Activated CD8-positive, alpha-beta T cell treated with anti-CD3 and anti-CD28 coated beads, Interleukin-2, amount 10 ng/mL, durations not matched to agents 7 days and 5 days (primary cell): ENCODE data around the gene CD300H. TPM values are rescaled to one million over a fixed set of nuclear protein-coding genes. Genes with fewer than 3 reads are reported as not detected.

Experiments
- ATAC-seq: fragments of 150-1000 bp; cut with Tn5 transposase; one replicate; pipeline ENCODE4 v1.10.0; 2021; ENCODE audit warnings: moderate library complexity
- CTCF ChIA-PET: fragments of 350-600 bp; sonication (Branson Sonifier 250); formaldehyde crosslinking; loops from one replicate; lab custom pipeline; 2021; ENCODE audit warnings: antibody characterized with exemption; lab: Charles Lee
- POLR2A ChIA-PET: fragments of 350-600 bp; sonication (Branson Sonifier 250); formaldehyde crosslinking; loops from one replicate; lab custom pipeline; 2021; ENCODE audit warnings: antibody characterized with exemption; lab: Charles Lee
- DNase-seq: peaks from one replicate; pipeline ENCODE4 v3.0.0-alpha.2; 2020
- H3K27ac Mint-ChIP-seq: one replicate; pipeline ENCODE4 v1.8.0; 2021; ENCODE audit warnings: mild to moderate bottlenecking, mixed read lengths
- H3K27me3 Mint-ChIP-seq: one replicate; pipeline ENCODE4 v1.8.0; 2021; ENCODE audit warnings: low read depth, mixed read lengths
- H3K36me3 Mint-ChIP-seq: one replicate; pipeline ENCODE4 v1.8.0; 2021; ENCODE audit warnings: low read depth, mixed read lengths
- H3K4me1 Mint-ChIP-seq: one replicate; pipeline ENCODE4 v1.8.0; 2021; ENCODE audit warnings: low read depth, mixed read lengths
- H3K4me3 Mint-ChIP-seq: one replicate; pipeline ENCODE4 v1.8.0; 2021; ENCODE audit warnings: mild to moderate bottlenecking, mixed read lengths
- H3K9me3 Mint-ChIP-seq: one replicate; pipeline ENCODE4 v1.8.0; 2022; ENCODE audit warnings: mixed read lengths; ENCODE audit not compliant: insufficient read depth
- total RNA-seq, 2 experiments: library from RNA; stranded (reverse); gene quantifications; one replicate each; pipeline ENCODE4 v1.2.3, GENCODE V29; 2021

The CD300H gene
- total RNA-seq, 2 experiments from 2014 or later = not detected

- CTCF ChIA-PET = no interaction called here
- no peak overlapping the region for H3K4me3 Mint-ChIP-seq
- ATAC-seq = no peak
- peaks cover 5% of the 10 kb centered on the region for H3K27me3 Mint-ChIP-seq
- peaks cover 45% of the 10 kb centered on the region for H3K4me1 Mint-ChIP-seq
- H3K9me3 Mint-ChIP-seq = no peaks in the 10 kb centered on the region
- H3K27ac Mint-ChIP-seq = peak overlapping the region; percentile 60
- DNase-seq = no peak
- POLR2A ChIA-PET = no interaction called here
- H3K36me3 Mint-ChIP-seq = no peaks in the 10 kb centered on the region
Measured at GRCh38 chr17:74546586-74546985, 20.7 kb downstream of the CD300H start.

- Mint-ChIP-seq H3K27ac (peak within 1 kb of the TSS; percentile 66), H3K4me3 (no peak within 1 kb of the TSS), H3K36me3 (no peaks in the 10 kb centered on the region), H3K27me3 (peaks cover 3% of the 10 kb centered on the region), H3K4me1 (peaks cover 45% of the 10 kb centered on the region), H3K9me3 (no peaks in the 10 kb centered on the region)
- ATAC-seq (peak; percentile 45), DNase-seq (peak; percentile 53)
- ChIA-PET CTCF (interaction anchor here (1.0 to 1.1 kb wide), 2 partner anchors 21 to 167 kb away, joined by 3 to 5 read pairs; partner anchors contain the start of gene CD300H), POLR2A (interaction anchor here (0.7 to 1.0 kb wide), 2 partner anchors 59 to 1348 kb away, joined by 3 read pairs; no protein-coding TSS in a partner anchor)
Measured at GRCh38 chr17:74545843-74546230, 21.5 kb downstream of the CD300H start, which contains the start of gene CD300C. TSS of gene CD300C (minus strand) at chr17:74546115. CDS start at chr17:74545782, 333 bp downstream.

- Mint-ChIP-seq H3K27me3 (peaks cover 2% of the 10 kb centered on the region), H3K36me3 (no peaks in the 10 kb centered on the region), H3K9me3 (no peaks in the 10 kb centered on the region), H3K27ac (peak overlapping the region; percentile 66), H3K4me1 (peaks cover 45% of the 10 kb centered on the region), H3K4me3 (no peak overlapping the region)
- POLR2A ChIA-PET = interaction anchor here (0.7 to 1.0 kb wide), 2 partner anchors 59 to 1349 kb away, joined by 3 read pairs; no protein-coding TSS in a partner anchor
- ATAC-seq = no peak
- no peak for DNase-seq
- CTCF ChIA-PET = interaction anchor here (1.0 to 1.1 kb wide), 2 partner anchors 22 to 166 kb away, joined by 3 to 5 read pairs; partner anchors contain the start of gene CD300H
Measured at GRCh38 chr17:74544991-74545842, 22.1 kb downstream of the CD300H start.

- peaks cover 3% of the 10 kb centered on the region for H3K27me3 Mint-ChIP-seq
- H3K36me3 Mint-ChIP-seq = no peaks in the 10 kb centered on the region
- H3K27ac Mint-ChIP-seq = peak overlapping the region; percentile 66
- ATAC-seq (no peak), DNase-seq (no peak)
- no peak overlapping the region for H3K4me3 Mint-ChIP-seq
- peaks cover 45% of the 10 kb centered on the region for H3K4me1 Mint-ChIP-seq
- ChIA-PET CTCF (no interaction called here), POLR2A (no interaction called here)
- no peaks in the 10 kb centered on the region for H3K9me3 Mint-ChIP-seq
Measured at GRCh38 chr17:74543891-74544760, 23.2 kb downstream of the CD300H start.

GRCh38 chr17:74543406-74543805 is 23.9 kb downstream of the CD300H start:
- Mint-ChIP-seq H3K27ac (no peak overlapping the region), H3K4me1 (peaks cover 42% of the 10 kb centered on the region), H3K36me3 (no peaks in the 10 kb centered on the region), H3K4me3 (no peak overlapping the region), H3K27me3 (peaks cover 6% of the 10 kb centered on the region), H3K9me3 (no peaks in the 10 kb centered on the region)
- no peak for DNase-seq
- ChIA-PET POLR2A (no interaction called here), CTCF (no interaction called here)
- ATAC-seq = no peak

GRCh38 chr17:74542727-74543383 is 24.5 kb downstream of the CD300H start:
- no peak for DNase-seq
- Mint-ChIP-seq H3K27me3 (peaks cover 6% of the 10 kb centered on the region), H3K4me3 (no peak overlapping the region), H3K36me3 (no peaks in the 10 kb centered on the region), H3K27ac (no peak overlapping the region), H3K4me1 (peaks cover 36% of the 10 kb centered on the region), H3K9me3 (no peaks in the 10 kb centered on the region)
- CTCF ChIA-PET = no interaction called here
- no peak for ATAC-seq
- POLR2A ChIA-PET = no interaction called here

- peaks cover 7% of the 10 kb centered on the region for H3K27me3 Mint-ChIP-seq
- no peak overlapping the region for H3K4me3 Mint-ChIP-seq
- H3K36me3 Mint-ChIP-seq = no peaks in the 10 kb centered on the region
- H3K9me3 Mint-ChIP-seq = no peaks in the 10 kb centered on the region
- peaks cover 29% of the 10 kb centered on the region for H3K4me1 Mint-ChIP-seq
- DNase-seq (no peak), ATAC-seq (no peak)
- ChIA-PET CTCF (no interaction called here), POLR2A (no interaction called here)
- no peak overlapping the region for H3K27ac Mint-ChIP-seq
Measured at GRCh38 chr17:74542166-74542565, 25.1 kb downstream of the CD300H start.

- H3K27ac Mint-ChIP-seq = no peak overlapping the region
Measured at GRCh38 chr17:74541176-74542111, 25.9 kb downstream of the CD300H start.

GRCh38 chr17:74539281-74539820 is 28.0 kb downstream of the CD300H start:
- Mint-ChIP-seq H3K4me3 (no peak overlapping the region), H3K9me3 (no peaks in the 10 kb centered on the region), H3K4me1 (peaks cover 4% of the 10 kb centered on the region), H3K36me3 (no peaks in the 10 kb centered on the region), H3K27ac (no peak overlapping the region), H3K27me3 (peaks cover 22% of the 10 kb centered on the region)
- DNase-seq (no peak), ATAC-seq (no peak)
- ChIA-PET POLR2A (no interaction called here), CTCF (no interaction called here)

More at GRCh38 chr17:74541176-74542111, 25.9 kb downstream of the CD300H start:
- Mint-ChIP-seq H3K36me3 (no peaks in the 10 kb centered on the region), H3K9me3 (no peaks in the 10 kb centered on the region), H3K4me1 (peaks cover 22% of the 10 kb centered on the region), H3K27me3 (peaks cover 13% of the 10 kb centered on the region), H3K4me3 (no peak overlapping the region)
- DNase-seq = no peak
- ChIA-PET CTCF (no interaction called here), POLR2A (no interaction called here)
- ATAC-seq = no peak

GRCh38 chr17:74536890-74537289 is 30.4 kb downstream of the CD300H start:
- no peak overlapping the region for H3K27ac Mint-ChIP-seq
- peaks cover 6% of the 10 kb centered on the region for H3K4me1 Mint-ChIP-seq
- no peaks in the 10 kb centered on the region for H3K9me3 Mint-ChIP-seq
- no peak overlapping the region for H3K4me3 Mint-ChIP-seq
- ChIA-PET CTCF (no interaction called here), POLR2A (no interaction called here)
- peaks cover 35% of the 10 kb centered on the region for H3K27me3 Mint-ChIP-seq
- no peaks in the 10 kb centered on the region for H3K36me3 Mint-ChIP-seq
- DNase-seq (no peak), ATAC-seq (no peak)
